Fibroblast of mammary gland (primary cell): Measurements from ENCODE around the gene FRMD4B.

Experiments used
- DNase-seq: peaks from one replicate; pipeline ENCODE4 v3.0.0-alpha.2; 2010; ENCODE audit warnings: low read depth
- H3K4me3 ChIP-seq: 2 replicates; pipeline ENCODE4 v1.5.1; 2011; ENCODE audit warnings: low read depth, mild to moderate bottlenecking, low read length, moderate library complexity; ENCODE audit not compliant: control insufficient read depth
- CTCF ChIP-seq: conservative IDR thresholded peaks from 2 replicates; pipeline ENCODE4 v1.5.1; 2011; ENCODE audit warnings: low read depth, low read length, inconsistent platforms; ENCODE audit not compliant: control insufficient read depth, insufficient read depth

The FRMD4B gene

GRCh38 chr3:69218079-69218478 is 167.8 kb downstream of the FRMD4B start:
- no peak for DNase-seq
- no peak for TF ChIP-seq CTCF
- no peak overlapping the region for H3K4me3 ChIP-seq

GRCh38 chr3:69216981-69217380 is 168.9 kb downstream of the FRMD4B start:
- no peak for DNase-seq
- TF ChIP-seq CTCF: no peak
- no peak overlapping the region for H3K4me3 ChIP-seq

DNA sequence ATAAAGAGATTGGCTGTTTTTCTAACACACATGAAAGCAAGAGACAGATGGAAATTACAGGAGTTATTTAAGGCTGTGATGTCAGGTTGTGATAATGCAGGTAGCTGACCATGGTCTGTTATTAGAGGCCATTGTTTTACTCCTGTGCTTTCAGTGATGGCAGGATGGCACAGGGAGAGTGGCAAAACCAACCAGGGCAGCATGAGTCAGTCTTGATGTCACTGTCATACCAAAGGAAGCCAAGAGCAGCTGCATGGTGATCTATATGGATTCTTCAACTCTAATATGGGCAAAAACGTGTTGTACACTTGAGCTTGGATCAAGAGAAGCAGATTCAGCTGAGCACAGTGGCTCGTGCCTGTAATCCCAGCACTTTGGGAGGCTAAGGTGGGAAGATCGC is 171.6 kb downstream of the FRMD4B start:
- no peak for DNase-seq
- TF ChIP-seq CTCF: no peak
- H3K4me3 ChIP-seq: no peak overlapping the region

- DNase-seq: peak; percentile 88
- no peak for TF ChIP-seq CTCF
Measured at GRCh38 chr3:69212411-69213160, 173.3 kb downstream of the FRMD4B start.

DNA sequence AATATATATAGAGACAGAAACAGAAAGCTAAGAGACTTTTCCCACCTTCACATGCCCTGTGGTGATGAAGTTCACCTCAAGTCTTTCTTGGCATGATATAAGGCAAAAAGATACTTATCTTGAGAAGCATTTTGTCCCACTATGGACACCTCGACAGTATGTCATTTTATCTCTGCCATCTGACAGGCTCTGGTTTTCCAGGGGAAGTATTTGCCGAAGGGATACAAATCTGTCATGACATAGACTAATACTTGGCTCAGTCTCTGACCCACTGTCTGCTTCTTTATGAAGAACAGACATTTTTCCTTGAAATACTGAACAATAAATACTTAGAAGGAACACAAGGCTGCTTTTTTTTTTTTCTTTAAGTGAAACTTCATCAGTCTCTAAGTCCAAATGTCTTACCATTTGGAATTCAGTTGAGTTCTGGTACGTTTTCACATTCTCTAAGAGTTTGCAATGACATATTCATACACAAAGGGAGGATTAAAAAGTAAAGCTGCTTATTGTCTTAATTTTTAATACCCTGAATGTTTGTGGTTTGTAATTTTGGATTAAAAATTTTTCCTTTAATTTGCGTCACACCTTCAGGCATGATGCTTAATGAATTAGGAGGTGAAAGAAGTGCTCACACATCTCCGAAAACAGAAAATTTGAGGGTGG is 175.7 kb downstream of the FRMD4B start:
- TF ChIP-seq CTCF: no peak
- DNase-seq: no peak
- H3K4me3 ChIP-seq: no peak overlapping the region

More at GRCh38 chr3:69212411-69213160, 173.3 kb downstream of the FRMD4B start:
- no peak overlapping the region for H3K4me3 ChIP-seq

GRCh38 chr3:69209413-69209812 is 176.5 kb downstream of the FRMD4B start:
- TF ChIP-seq CTCF: no peak

More at GRCh38 chr3:69209413-69209812, 176.5 kb downstream of the FRMD4B start:
- no peak for DNase-seq
- H3K4me3 ChIP-seq: no peak overlapping the region
